Ishikawa (cell line): Measurements from ENCODE around the gene SPATA1.

Source experiments
- CEBPB ChIP-seq: IDR thresholded peaks from 2 replicates; pipeline ENCODE4 v1.6.1; 2012
- CREB1 ChIP-seq: IDR thresholded peaks from 2 replicates; pipeline ENCODE4 v1.6.1; 2012; ENCODE audit warnings: low read depth
- EGR1 ChIP-seq: IDR thresholded peaks from 2 replicates; pipeline ENCODE4 v1.6.1; 2012
- EP300 ChIP-seq: IDR thresholded peaks from 2 replicates; pipeline ENCODE4 v1.6.1; 2012; ENCODE audit warnings: borderline replicate concordance
- FOXM1 ChIP-seq: IDR thresholded peaks from 2 replicates; pipeline ENCODE4 v1.6.1; 2012; ENCODE audit warnings: low read depth, borderline replicate concordance
- MAX ChIP-seq: IDR thresholded peaks from 2 replicates; pipeline ENCODE4 v1.6.1; 2012
- NFIC ChIP-seq: IDR thresholded peaks from 2 replicates; pipeline ENCODE4 v1.6.1; 2012
- RAD21 ChIP-seq: IDR thresholded peaks from 2 replicates; pipeline ENCODE4 v1.6.1; 2012; ENCODE audit warnings: low read depth
- REST ChIP-seq: IDR thresholded peaks from 2 replicates; pipeline ENCODE4 v1.6.1; 2012; ENCODE audit warnings: low read depth, mild to moderate bottlenecking
- TAF1 ChIP-seq: IDR thresholded peaks from 2 replicates; pipeline ENCODE4 v1.6.1; 2012; ENCODE audit warnings: low read depth, mild to moderate bottlenecking
- TCF12 ChIP-seq: IDR thresholded peaks from 2 replicates; pipeline ENCODE4 v1.6.1; 2012; ENCODE audit warnings: low read depth
- TEAD4 ChIP-seq: IDR thresholded peaks from 2 replicates; pipeline ENCODE4 v1.6.1; 2012
- USF1 ChIP-seq: IDR thresholded peaks from 2 replicates; pipeline ENCODE4 v1.6.1; 2012
- YY1 ChIP-seq: IDR thresholded peaks from 2 replicates; pipeline ENCODE4 v1.6.1; 2012; ENCODE audit warnings: low read depth
- ZBTB7A ChIP-seq: IDR thresholded peaks from 2 replicates; pipeline ENCODE4 v1.6.1; 2012; ENCODE audit warnings: low read depth

The SPATA1 gene

GRCh38 chr1:84496498-84496897, 9.7 kb upstream of the SPATA1 start:
- TF ChIP-seq TCF12 (no peak), TEAD4 (no peak), CEBPB (no peak), NFIC (no peak), ZBTB7A (no peak), EP300 (no peak), FOXM1 (no peak), YY1 (no peak), MAX (no peak), REST (no peak), EGR1 (no peak), USF1 (no peak), CREB1 (no peak), TAF1 (no peak)

GRCh38 chr1:84497631-84498275, 8.4 kb upstream of the SPATA1 start:
- TF ChIP-seq USF1 = no peak
- no peak for TF ChIP-seq EGR1
- TF ChIP-seq CREB1 = no peak
- TF ChIP-seq TEAD4 = no peak
- no peak for TF ChIP-seq FOXM1
- no peak for TF ChIP-seq MAX
- no peak for TF ChIP-seq REST
- TF ChIP-seq TAF1 = no peak
- TF ChIP-seq RAD21 = no peak
- TF ChIP-seq YY1 = no peak
- no peak for TF ChIP-seq TCF12
- TF ChIP-seq NFIC = no peak
- no peak for TF ChIP-seq EP300
- no peak for TF ChIP-seq ZBTB7A
- TF ChIP-seq CEBPB = no peak

GRCh38 chr1:84502927-84503326, 3.3 kb upstream of the SPATA1 start:
- TF ChIP-seq EGR1 (no peak), NFIC (no peak), TCF12 (no peak), USF1 (no peak), ZBTB7A (no peak), CEBPB (no peak), REST (no peak), EP300 (no peak), FOXM1 (no peak), YY1 (no peak)
